ENCODE measurements around the gene UBA5. TPM values are rescaled to one million over a fixed set of nuclear protein-coding genes. Genes with fewer than 3 reads are reported as not detected.
"Not testable (repeated sequence)": the region's sequence is repeated elsewhere in the genome, so short reads cannot be mapped to it uniquely, and the experiment has no call there.

The UBA5 gene
- 33.0 and 38.4 TPM in 2 replicates for total RNA-seq

DNA sequence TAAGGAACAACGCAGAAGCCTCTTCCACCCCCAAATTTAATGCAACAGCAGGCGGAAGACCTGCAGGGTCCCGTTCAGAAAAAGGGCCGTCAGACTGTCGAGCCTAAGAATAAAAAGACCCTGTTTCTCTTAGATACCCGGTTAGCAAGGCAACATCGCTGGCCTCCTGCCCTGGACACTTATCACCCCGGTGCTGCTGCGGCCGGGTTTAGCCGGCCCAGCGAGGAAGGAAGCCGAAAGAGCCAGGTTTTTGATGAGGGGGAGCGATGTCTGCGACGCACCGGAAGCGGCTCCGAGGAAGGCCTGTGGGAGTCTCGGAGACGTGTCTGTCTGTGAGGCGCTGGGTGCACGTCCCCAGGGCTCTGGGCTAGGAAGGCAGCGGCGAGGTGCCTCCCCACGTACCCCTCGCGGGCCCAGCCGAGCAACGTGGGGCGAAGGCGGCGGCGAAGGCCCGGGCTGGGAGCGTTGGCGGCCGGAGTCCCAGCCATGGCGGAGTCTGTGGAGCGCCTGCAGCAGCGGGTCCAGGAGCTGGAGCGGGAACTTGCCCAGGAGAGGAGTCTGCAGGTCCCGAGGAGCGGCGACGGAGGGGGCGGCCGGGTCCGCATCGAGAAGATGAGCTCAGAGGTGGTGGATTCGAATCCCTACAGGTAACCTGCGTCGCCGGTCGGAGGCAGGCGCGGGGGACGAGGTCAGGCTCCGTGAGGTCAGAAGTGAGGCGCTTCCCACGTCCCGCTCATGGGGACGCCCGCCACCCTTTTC lies at the start of gene UBA5:
UBA5 (plus strand) TSS at position 278 of the 759 bp plus-strand sequence; CDS start at position 487, 209 bp downstream.
- Histone ChIP-seq H3K79me2 (ENCODE audit: insufficient read depth, low read length) (peaks cover 72% of the 10 kb centered on the region), H4K20me1 (ENCODE audit: insufficient read depth, low read length) (no peaks in the 10 kb centered on the region), H3K4me2 (ENCODE audit: insufficient read depth, low read length) (peak within 1 kb of the TSS; percentile 99), H3K4me3 (ENCODE audit: insufficient read depth, low read length) (peak within 1 kb of the TSS; percentile 95), H2AFZ (ENCODE audit: low read length) (peak within 1 kb of the TSS; percentile 98), H3K4me1 (ENCODE audit: insufficient read depth, low read length) (peaks cover 14% of the 10 kb centered on the region), H3K27me3 (ENCODE audit: insufficient read depth, low read length) (no peaks in the 10 kb centered on the region), H3K36me3 (ENCODE audit: insufficient read depth, low read length) (no peaks in the 10 kb centered on the region), H3K27ac (ENCODE audit: low read depth, low read length) (peak within 1 kb of the TSS; percentile 96), H3K9me3 (ENCODE audit: low read depth, low read length) (no peaks in the 10 kb centered on the region)
- TF ChIP-seq, protein P1, sequence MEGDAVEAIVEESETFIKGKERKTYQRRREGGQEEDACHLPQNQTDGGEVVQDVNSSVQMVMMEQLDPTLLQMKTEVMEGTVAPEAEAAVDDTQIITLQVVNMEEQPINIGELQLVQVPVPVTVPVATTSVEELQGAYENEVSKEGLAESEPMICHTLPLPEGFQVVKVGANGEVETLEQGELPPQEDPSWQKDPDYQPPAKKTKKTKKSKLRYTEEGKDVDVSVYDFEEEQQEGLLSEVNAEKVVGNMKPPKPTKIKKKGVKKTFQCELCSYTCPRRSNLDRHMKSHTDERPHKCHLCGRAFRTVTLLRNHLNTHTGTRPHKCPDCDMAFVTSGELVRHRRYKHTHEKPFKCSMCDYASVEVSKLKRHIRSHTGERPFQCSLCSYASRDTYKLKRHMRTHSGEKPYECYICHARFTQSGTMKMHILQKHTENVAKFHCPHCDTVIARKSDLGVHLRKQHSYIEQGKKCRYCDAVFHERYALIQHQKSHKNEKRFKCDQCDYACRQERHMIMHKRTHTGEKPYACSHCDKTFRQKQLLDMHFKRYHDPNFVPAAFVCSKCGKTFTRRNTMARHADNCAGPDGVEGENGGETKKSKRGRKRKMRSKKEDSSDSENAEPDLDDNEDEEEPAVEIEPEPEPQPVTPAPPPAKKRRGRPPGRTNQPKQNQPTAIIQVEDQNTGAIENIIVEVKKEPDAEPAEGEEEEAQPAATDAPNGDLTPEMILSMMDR (IDR thresholded peaks at IDR 0.05; ENCODE audit: extremely low read depth, low read depth, low read length) = no peak
- peak; percentile 86 for DNase-seq (ENCODE audit: insufficient read length, low spot score, missing footprints)

DNA sequence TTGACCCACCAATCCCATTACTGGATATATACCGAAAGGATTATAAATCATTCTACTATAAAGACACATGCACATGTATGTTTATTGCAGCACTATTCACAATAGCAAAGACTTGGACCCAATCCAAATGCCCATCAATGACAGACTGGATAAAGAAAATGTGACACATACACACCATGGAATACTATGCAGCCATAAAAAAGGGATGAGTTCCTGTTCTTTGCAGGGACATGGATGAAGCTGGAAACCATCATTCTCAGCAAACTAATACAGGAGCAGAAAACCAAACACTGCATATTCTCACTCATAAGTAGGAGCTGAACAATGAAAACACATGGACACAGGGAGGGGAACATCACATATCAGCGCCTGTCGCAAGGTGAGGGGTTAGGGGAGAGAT lies 44.8 kb upstream of the UBA5 start:
- H3K4me3 ChIP-seq (ENCODE audit: insufficient read depth, low read length); H3K79me2 ChIP-seq (ENCODE audit: insufficient read depth, low read length); H3K4me1 ChIP-seq (ENCODE audit: insufficient read depth, low read length); DNase-seq (ENCODE audit: insufficient read length, low spot score, missing footprints); H3K9me3 ChIP-seq (ENCODE audit: low read depth, low read length); H3K36me3 ChIP-seq (ENCODE audit: insufficient read depth, low read length); H3K4me2 ChIP-seq (ENCODE audit: insufficient read depth, low read length); H4K20me1 ChIP-seq (ENCODE audit: insufficient read depth, low read length); H3K27me3 ChIP-seq (ENCODE audit: insufficient read depth, low read length); H2AFZ ChIP-seq (ENCODE audit: low read length); H3K27ac ChIP-seq (ENCODE audit: low read depth, low read length): not testable (repeated sequence)

DNA sequence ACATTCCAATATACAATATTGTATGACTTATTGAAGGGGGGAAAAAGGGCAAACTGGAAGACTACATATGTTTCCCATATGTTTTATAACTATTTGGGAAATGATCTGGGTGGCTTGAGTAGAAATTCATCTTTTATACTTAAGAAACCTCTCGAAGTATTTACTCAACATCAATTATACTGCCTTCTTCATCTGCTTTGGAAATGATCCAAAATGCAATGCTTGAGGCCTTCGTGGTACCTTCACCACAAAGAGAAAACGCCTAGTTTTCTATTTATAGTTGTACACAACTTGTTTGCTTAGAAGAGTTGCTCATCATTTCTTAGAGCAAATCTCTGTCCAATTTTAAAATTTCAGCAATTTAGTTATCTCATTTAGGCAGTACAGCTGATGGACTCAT lies 44.2 kb upstream of the UBA5 start:
- DNase-seq (ENCODE audit: insufficient read length, low spot score, missing footprints) = no peak
- no peaks in the 10 kb centered on the region for H3K9me3 ChIP-seq (ENCODE audit: low read depth, low read length)

DNA sequence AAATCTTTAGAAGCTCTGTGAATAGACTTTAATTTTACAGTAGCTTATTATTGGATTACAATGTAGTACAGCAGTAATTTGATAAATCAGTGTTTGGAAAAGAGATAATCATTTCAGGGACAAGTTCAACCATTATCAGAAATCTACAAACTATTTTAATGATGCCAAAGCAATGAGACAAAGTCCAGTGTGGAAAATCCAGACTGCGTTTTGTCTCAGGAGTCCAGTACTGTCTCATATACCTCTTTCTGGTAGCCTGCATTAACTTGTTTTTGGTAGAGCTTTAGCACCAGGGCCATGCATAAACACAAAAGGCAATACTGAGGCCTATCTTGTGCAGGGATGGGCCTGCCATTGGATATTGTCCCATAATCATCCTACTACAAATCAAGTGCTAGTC lies 43.3 kb upstream of the UBA5 start:
- no peaks in the 10 kb centered on the region for H3K27me3 ChIP-seq (ENCODE audit: insufficient read depth, low read length)
- no peak overlapping the region for H3K4me3 ChIP-seq (ENCODE audit: insufficient read depth, low read length)
- no peak overlapping the region for H3K27ac ChIP-seq (ENCODE audit: low read depth, low read length)
- H3K79me2 ChIP-seq (ENCODE audit: insufficient read depth, low read length) = no peaks in the 10 kb centered on the region
- no peak overlapping the region for H2AFZ ChIP-seq (ENCODE audit: low read length)
- no peak for DNase-seq (ENCODE audit: insufficient read length, low spot score, missing footprints)
- no peaks in the 10 kb centered on the region for H4K20me1 ChIP-seq (ENCODE audit: insufficient read depth, low read length)
- no peaks in the 10 kb centered on the region for H3K9me3 ChIP-seq (ENCODE audit: low read depth, low read length)
- no peaks in the 10 kb centered on the region for H3K36me3 ChIP-seq (ENCODE audit: insufficient read depth, low read length)
- TF ChIP-seq, protein P1 (IDR thresholded peaks at IDR 0.05; ENCODE audit: extremely low read depth, low read depth, low read length) = no peak
- H3K4me1 ChIP-seq (ENCODE audit: insufficient read depth, low read length) = peaks cover 4% of the 10 kb centered on the region
- H3K4me2 ChIP-seq (ENCODE audit: insufficient read depth, low read length) = no peak overlapping the region

More for the DNA sequence above, 44.2 kb upstream of the UBA5 start:
- H3K36me3 ChIP-seq (ENCODE audit: insufficient read depth, low read length) = no peaks in the 10 kb centered on the region
- TF ChIP-seq, protein P1 (IDR thresholded peaks at IDR 0.05; ENCODE audit: extremely low read depth, low read depth, low read length) = no peak
- no peak overlapping the region for H3K4me2 ChIP-seq (ENCODE audit: insufficient read depth, low read length)
- no peaks in the 10 kb centered on the region for H3K27me3 ChIP-seq (ENCODE audit: insufficient read depth, low read length)
- peaks cover 4% of the 10 kb centered on the region for H3K4me1 ChIP-seq (ENCODE audit: insufficient read depth, low read length)
- no peaks in the 10 kb centered on the region for H3K79me2 ChIP-seq (ENCODE audit: insufficient read depth, low read length)
- no peaks in the 10 kb centered on the region for H4K20me1 ChIP-seq (ENCODE audit: insufficient read depth, low read length)
- no peak overlapping the region for H2AFZ ChIP-seq (ENCODE audit: low read length)
- no peak overlapping the region for H3K4me3 ChIP-seq (ENCODE audit: insufficient read depth, low read length)
- no peak overlapping the region for H3K27ac ChIP-seq (ENCODE audit: low read depth, low read length)

Measured in osteoblast (primary cell).